ENCODE results near the gene LAMA4. TPM values are rescaled to one million over a fixed set of nuclear protein-coding genes. Genes with fewer than 3 reads are reported as not detected.

Gene LAMA4
- total and polyA plus RNA-seq, 3 donors from 2014 or later = 37.6 to 61.0 (median 49.2) TPM

- intact Hi-C loops (cut with DNase I; ENCODE audit: low total_unique reads) = loop anchor here (10.0 kb wide), 1 partner anchor 114 kb away; no protein-coding TSS in a partner anchor
- Histone ChIP-seq H3K9me3 (no peaks in the 10 kb centered on the region), H3K4me3 (no peak overlapping the region), H3K4me1 (no peaks in the 10 kb centered on the region), H3K36me3 (ENCODE audit: low read depth, missing control alignments) (no peaks in the 10 kb centered on the region), H3K27ac (peak overlapping the region in 1 of 2 donors; percentile 11), H3K27me3 (no peaks in the 10 kb centered on the region)
- no peak for DNase-seq
- TF ChIP-seq POLR2A (IDR thresholded peaks at IDR 0.05) (no peak), CTCF (IDR thresholded peaks at IDR 0.05) (no peak)
- 84 to 86% methylated on average over 1 of the region's 1 CpG for WGBS, 2 donors
These were observed 44.5 kb upstream of the LAMA4 start for GRCh38 chr6:112298816-112299281.

- TF ChIP-seq POLR2A (IDR thresholded peaks at IDR 0.05) (no peak), CTCF (IDR thresholded peaks at IDR 0.05) (no peak)
- DNase-seq = no peak
- H3K4me3 ChIP-seq = no peak overlapping the region
These were observed 43.8 kb upstream of the LAMA4 start for GRCh38 chr6:112298021-112298745.

GRCh38 chr6:112296694-112297093, 42.3 kb upstream of the LAMA4 start:
- TF ChIP-seq POLR2A (IDR thresholded peaks at IDR 0.05) = no peak
- TF ChIP-seq CTCF (IDR thresholded peaks at IDR 0.05) = no peak
- Histone ChIP-seq H3K4me3 (no peak overlapping the region), H3K27me3 (no peaks in the 10 kb centered on the region), H3K4me1 (no peaks in the 10 kb centered on the region), H3K36me3 (ENCODE audit: low read depth, missing control alignments) (no peaks in the 10 kb centered on the region), H3K27ac (no peak overlapping the region), H3K9me3 (no peaks in the 10 kb centered on the region)
- DNase-seq = no peak
- intact Hi-C loops (cut with DNase I; ENCODE audit: low total_unique reads) = loop anchor here (10.0 kb wide), 1 partner anchor 112 kb away; no protein-coding TSS in a partner anchor

More at GRCh38 chr6:112298021-112298745, 43.8 kb upstream of the LAMA4 start:
- 52 to 54% methylated on average over 7 of the region's 7 CpGs for WGBS, 2 donors
- no peaks in the 10 kb centered on the region for H3K4me1 ChIP-seq
- no peaks in the 10 kb centered on the region for H3K9me3 ChIP-seq
- H3K27me3 ChIP-seq = no peaks in the 10 kb centered on the region
- intact Hi-C loops (cut with DNase I; ENCODE audit: low total_unique reads) = loop anchor here (10.0 kb wide), 1 partner anchor 113 kb away; no protein-coding TSS in a partner anchor
- H3K27ac ChIP-seq = peak overlapping the region in 1 of 2 donors; percentile 11
- H3K36me3 ChIP-seq (ENCODE audit: low read depth, missing control alignments) = no peaks in the 10 kb centered on the region

- no peaks in the 10 kb centered on the region for H3K4me1 ChIP-seq
- H3K27me3 ChIP-seq = no peaks in the 10 kb centered on the region
- no peak overlapping the region for H3K27ac ChIP-seq
- no peaks in the 10 kb centered on the region for H3K36me3 ChIP-seq (ENCODE audit: low read depth, missing control alignments)
- TF ChIP-seq CTCF (IDR thresholded peaks at IDR 0.05) = no peak
- no peak for TF ChIP-seq POLR2A (IDR thresholded peaks at IDR 0.05)
- 63 to 76% methylated on average over 2 of the region's 2 CpGs for WGBS, 2 donors
- intact Hi-C loops (cut with DNase I; ENCODE audit: low total_unique reads) = loop anchor here (10.0 kb wide), 1 partner anchor 111 kb away; no protein-coding TSS in a partner anchor
- DNase-seq = peak; percentile 41
- no peak overlapping the region for H3K4me3 ChIP-seq
- H3K9me3 ChIP-seq = no peaks in the 10 kb centered on the region
These were observed 41.8 kb upstream of the LAMA4 start for GRCh38 chr6:112296122-112296521.

Data from testis (tissue), 3 donors.